Pulmonary artery endothelial cell (primary cell): ENCODE data around the gene MLXIP. TPM values are rescaled to one million over a fixed set of nuclear protein-coding genes. Genes with fewer than 3 reads are reported as not detected.
"Not testable (repeated sequence)": the region's sequence is repeated elsewhere in the genome, so short reads cannot be mapped to it uniquely, and the experiment has no call there.

ENCODE experiments used
- DNase-seq: peaks from one replicate; pipeline ENCODE4 v3.0.0-alpha.2; 2011; ENCODE audit warnings: low read depth, low spot score
- total RNA-seq: library from RNA; depleted of rRNA; stranded (reverse); fragments of >200 nt; gene quantifications from 2 replicates; pipeline ENCODE4 v1.2.3, GENCODE V29; 2014

The MLXIP gene
- total RNA-seq, 1 donor from 2014 or later: 16.5 TPM

- no peak for DNase-seq
Observed at GRCh38 chr12:122054842-122055520, 23.6 kb upstream of the MLXIP start.

DNA sequence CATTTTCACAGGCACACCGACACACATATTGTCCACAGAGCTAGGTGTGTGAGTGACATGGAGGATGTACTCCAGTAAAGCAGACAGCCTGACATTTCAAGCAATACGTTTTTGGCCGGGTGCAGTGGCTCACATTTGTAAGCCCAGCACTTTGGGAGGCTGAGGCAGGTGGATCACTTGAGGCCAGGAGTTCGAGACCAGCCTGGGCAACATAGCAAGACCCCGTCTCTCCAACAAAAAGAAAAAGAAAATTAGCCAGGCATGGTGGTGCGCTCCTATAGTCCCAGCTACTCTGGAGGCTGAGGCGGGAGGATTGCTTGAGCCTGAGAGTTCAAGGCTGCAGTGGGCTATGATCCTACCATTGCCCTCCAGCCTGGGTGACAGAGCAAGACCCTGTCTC, 22.1 kb upstream of the MLXIP start:
- DNase-seq: not testable (repeated sequence)

GRCh38 chr12:122057007-122057735, 21.4 kb upstream of the MLXIP start:
- no peak for DNase-seq

DNA sequence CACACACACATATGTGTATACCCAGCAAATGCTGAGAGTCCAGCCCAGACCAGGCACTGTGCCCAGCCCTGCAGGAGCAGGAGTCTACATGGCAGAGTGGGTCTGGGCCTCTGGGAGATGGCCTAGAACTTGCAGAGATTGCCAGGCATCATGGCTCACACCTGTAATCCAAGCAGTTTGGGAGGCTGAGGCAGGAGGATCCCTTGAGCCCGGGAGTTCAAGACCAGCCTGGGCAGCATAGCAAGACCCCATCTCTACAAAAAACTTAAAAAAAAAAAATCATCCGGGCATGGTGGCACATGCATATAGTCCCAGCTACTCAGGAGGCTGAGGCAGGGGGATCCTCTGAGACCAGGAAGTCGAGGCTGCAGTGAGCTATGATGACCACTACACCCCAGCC, 20.8 kb upstream of the MLXIP start:
- DNase-seq: no peak

DNA sequence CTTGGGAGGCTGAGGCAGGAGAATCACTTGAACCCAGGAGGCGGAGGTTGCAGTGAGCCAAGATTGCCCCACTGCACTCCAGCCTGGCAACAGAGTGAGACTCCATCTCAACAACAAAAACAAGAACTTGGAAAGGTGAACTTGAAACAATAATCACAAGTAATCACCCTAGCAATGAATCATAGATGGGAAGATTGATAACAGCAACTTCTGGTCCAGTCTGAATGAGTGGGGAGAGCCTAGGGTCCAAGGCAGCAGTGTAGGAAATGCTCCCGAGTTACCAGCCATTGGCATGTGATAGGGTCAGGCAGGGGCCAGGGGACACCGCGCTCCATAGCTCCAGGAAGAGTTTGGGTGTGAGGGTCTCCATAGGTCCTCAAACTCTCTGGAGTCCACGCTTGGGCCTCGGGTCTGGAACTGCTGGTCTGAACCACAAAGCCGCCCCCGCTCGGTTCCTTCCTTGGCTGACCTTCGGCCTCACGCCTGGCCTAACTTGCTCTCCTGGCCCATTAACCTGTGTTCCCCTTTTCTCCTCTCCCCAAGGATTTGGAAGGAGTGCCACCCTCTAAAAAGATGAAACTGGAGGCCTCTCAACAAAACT, 19.9 kb upstream of the MLXIP start:
- DNase-seq: no peak

- no peak for DNase-seq
Observed at GRCh38 chr12:122059203-122059960, 19.2 kb upstream of the MLXIP start.

DNA sequence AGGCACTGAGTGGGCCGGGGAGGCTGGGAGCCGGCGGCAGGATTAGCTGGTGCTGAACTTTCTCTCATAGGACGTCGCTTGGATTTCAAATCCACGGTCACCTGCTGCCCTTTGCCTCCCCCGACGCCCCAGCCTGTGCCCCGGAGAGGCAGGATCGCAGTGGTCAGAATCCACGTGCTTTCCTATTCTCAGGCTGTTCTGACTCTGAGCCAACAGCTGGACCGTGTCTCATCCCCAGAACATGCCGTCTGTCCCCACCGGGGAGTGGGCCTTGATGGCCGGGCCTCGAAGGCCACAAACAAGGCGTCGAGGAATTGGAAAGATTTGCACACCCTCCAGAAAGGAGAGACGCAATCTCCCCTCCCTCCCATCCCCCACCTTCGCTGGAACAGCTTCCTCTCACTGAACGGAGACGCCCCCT, 18.5 kb upstream of the MLXIP start:
- no peak for DNase-seq

DNA sequence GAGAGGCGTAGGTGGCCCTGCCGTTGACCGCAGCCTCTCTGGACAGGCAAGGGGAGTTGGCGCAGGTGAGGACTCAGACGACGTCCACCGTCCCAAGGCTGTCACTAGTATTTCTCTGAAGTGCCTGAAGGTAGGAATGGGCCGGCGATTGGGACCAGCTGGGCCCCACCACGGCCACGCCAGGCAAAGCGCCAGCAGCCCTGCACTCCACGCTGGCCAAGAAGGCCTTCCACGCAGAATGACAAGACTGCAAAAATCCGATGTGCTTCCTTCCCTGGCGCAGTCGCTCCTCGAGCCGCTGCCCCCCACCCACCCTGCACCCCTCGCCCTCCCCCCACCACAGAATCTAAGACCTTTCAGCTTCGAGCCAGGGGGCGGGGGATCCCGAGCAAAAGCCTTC, 17.3 kb upstream of the MLXIP start:
- no peak for DNase-seq

- DNase-seq: peak; percentile 71
Observed at GRCh38 chr12:122062832-122063693, 15.5 kb upstream of the MLXIP start.

DNA sequence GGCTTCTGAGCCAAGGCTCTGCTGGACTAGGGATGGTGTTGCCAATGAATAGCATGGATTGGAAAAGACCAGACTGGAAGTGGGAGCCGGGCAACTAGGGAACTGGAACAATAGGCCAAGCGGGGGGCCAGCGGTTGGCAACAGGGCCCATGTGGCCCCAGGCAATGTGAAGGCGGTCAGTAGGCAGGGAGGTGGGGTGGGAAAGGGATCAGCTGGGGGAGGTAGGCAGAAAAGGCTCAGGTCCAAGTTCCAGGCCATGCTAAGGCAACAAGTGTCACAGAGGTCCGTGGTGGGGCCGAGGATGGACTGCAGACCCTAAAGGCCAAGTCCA, 14.9 kb upstream of the MLXIP start:
- no peak for DNase-seq

GRCh38 chr12:122064025-122064777, 14.4 kb upstream of the MLXIP start:
- DNase-seq: peak; percentile 87

DNA sequence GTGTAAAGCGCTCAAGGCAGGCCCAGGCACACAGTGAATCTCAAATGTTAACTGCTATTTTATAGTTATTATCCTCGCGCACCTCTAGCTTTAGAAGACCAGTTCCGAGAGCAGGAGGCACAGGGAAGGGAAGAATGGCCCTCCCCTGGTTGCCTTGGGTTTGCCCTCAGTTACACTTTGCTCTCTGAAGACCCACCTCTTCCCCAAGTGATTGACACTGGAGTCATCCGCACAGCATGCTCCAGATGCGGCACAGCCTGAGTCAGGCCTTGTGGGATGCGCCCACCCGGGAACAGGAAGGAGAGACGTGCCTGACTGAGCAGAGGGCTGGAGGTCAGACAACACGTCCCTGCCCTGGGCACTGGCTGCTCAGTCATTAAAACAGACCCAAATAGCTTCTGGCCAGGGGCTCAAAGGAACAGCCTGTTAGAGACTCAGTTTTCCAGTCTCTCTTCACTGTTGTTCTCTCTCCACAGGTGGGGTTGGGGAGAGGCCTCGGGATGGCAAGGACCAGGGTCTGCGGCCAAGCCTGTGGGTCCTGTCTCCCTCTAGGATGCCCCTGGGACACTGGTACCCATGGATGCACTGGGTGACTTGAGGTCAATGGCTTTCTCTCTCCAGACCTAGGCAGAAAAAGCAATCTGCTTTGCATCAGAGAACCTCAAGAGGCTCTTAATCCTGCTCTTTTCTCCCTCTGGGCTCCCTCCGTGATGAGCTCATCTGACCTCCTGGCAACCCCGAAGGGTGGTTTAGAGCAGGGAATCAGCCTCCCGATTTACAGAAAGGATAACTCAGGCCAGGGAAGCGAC, 13.6 kb upstream of the MLXIP start:
- no peak for DNase-seq

DNA sequence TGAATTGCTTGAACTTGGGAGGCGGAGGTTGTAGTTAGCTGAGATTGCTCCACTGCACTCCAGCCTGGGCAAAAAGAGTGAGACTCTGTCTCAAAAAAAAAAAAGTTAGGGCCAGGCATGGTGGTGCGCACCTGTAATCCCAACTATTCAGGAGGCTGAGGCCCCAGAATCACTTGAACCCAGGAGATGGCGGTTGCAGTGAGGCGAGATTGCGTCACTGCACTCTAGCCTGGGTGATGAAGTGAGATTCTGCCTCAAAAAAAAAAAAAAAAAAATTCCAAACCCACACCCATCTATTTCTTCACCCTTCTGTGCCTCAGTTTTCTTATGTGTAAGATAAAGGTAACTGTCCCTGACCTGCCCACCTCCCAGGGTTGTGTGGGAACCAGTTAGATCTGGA, 11.0 kb upstream of the MLXIP start:
- no peak for DNase-seq

DNA sequence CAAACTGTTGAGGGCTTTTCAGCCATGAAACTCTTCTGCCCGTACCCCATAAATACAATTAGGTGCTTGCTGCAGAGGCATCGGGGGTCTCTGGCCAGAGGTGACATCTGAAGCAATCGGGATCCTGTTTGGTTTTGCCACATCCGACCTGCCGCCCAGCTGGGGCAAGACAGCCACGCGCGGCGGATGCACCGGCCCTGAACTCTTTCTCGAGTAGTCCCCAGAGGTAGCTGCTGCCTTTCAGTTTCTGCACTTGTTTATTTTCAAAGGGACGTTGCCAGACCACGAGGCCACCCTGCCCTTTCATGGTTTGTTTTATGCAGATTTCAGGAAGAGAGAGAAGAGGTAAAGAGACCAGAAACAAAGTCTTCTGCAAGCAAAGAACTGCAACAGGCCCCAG, 10.6 kb upstream of the MLXIP start:
- no peak for DNase-seq

- DNase-seq: no peak
Observed at GRCh38 chr12:122072031-122072970, 6.3 kb upstream of the MLXIP start.

- no peak for DNase-seq
Observed at GRCh38 chr12:122073815-122074214, 4.7 kb upstream of the MLXIP start.

GRCh38 chr12:122076743-122077495, 1.6 kb upstream of the MLXIP start:
- DNase-seq: no peak
